GM18511 (cell line): ENCODE data around the gene P2RX2.
"Not testable (repeated sequence)": the region's sequence is repeated elsewhere in the genome, so short reads cannot be mapped to it uniquely, and the experiment has no call there.

Experiments
- ATAC-seq: cut with Tn5 transposase; IDR thresholded peaks from one replicate; pipeline ENCODE4 v1.9.1; 2021; ENCODE audit warnings: mild to moderate bottlenecking, moderate library complexity; ENCODE audit not compliant: unreplicated experiment

Gene P2RX2

DNA sequence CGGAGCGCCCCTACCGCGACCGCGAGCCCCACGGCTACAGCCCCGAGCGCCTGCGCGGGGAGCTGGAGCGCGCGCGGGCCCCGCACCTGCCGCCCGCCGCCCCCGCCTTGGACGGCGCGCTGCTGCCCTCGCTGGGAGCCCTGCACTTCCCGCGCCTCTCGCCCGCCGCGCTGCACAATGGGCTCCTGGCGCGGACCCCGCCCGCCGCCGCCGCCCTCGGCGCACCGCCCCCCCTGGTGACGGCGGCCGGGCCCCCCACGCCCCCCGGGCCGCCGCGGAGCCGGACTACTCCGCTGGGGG is 35.2 kb upstream of the P2RX2 start:
- ATAC-seq, result no peak

DNA sequence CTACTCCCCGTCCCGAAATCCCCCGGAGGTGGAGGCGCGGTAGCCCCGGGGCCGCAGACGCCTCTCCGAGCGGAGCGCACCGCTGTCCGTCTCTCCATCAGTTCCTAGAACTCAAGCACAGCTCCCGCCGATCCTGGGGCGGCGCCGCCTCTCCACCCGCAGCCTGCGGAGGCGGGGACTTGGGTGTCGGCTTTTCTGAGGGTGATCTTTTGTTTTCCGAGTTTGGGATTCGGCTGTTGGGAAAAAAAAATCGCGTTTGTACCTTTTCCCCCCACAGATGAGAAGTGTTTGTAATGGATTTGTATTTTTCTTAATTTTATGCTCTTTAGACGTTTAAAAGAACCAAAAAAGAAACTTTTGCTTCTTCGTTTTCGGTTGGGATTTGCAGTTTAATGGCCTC is 34.8 kb upstream of the P2RX2 start:
- no peak for ATAC-seq

DNA sequence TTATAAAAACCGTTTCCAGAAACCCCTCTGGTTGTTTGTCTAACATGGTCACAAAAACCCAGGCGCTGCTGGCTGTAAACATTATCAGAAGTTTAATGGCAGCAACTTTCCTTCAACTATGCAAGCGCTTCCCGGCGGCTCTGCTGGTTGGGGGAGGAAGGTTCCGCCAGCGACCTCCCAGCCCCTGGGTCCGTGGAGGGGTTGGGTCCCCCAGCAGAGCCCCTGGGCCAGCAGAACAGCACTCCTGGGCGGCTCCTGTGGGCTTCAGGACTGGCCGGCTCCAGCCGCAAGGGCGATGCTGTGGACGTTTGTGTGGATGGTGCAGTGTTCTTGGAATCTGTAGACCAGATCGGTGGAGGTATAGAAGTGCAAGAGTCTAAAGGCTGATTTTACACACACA is 34.1 kb upstream of the P2RX2 start:
- no peak for ATAC-seq

DNA sequence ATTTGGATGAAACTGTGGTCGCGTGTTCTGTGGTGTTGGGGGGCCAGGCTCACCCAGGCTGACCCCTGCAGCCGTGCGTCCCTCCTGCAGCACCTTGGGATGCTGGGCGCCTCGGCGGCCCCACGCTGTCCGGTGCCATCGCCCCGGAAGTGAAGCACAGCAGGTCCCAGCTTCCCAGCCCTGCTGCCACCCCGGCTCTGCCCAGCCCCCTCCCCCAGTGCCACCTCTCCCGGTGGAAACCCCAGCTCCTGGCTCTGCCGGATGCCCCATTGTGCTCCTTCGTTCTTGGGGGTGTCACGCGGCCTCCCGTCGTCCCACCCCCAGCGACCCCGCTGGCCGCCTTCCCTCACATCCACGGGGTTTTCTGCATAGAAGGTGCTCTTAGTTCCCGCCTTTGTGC is 33.4 kb upstream of the P2RX2 start:
- no peak for ATAC-seq

DNA sequence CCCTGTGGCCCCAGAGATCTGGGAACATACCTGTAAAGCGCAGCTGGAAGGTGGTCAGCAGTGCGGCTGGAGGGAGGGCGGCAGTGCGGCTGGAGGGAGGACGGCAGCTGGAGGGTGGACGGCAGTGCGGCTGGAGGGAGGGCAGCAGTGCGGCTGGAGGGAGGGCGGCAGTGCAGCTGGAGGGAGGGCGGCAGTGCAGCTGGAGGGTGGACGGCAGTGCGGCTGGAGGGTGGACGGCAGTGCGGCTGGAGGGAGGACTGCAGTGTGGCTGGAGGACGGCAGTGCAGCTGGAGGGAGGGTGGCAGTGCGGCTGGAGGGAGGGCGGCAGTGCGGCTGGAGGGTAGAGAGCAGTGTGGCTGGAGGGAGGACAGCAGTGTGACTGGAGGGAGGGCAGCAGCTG is 31.6 kb upstream of the P2RX2 start:
- ATAC-seq, result no peak

DNA sequence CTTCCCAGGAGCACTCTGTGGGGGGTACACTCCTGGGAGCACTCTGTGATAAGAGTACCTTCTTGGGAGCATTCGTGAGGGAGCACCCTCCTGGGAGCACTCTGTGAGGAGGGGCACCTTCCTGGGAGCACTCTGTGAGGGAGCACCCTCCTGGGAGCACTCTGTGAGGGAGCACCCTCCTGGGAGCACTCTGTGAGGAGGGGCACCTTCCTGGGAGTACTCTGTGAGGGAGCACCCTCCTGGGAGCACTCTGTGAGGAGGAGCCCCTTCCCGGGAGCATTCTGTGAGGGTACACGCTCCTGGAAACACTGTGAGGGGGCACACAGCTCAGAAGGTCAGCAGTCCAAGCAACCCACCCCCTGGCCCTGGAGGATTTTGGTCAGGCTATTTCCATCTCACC is 30.8 kb upstream of the P2RX2 start:
- ATAC-seq, result no peak

DNA sequence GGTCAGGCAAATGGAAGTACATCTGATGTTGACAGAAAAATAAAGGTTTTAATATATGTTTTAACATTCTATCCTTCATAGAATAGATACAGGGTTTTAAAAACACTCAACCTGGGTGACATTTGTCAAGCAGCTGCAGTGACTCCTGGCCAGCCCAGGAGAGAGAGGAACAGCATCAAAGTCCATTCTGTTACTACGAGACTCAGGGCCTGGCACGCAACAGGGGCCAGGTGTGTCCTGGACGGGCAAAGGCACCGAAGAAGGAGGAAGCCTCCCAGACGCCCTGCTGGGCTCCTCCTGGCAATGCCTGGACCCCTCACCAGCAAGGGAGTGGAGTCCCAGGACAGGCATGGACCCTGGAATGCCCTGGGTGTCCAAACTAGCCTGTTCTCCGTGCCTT is 30.3 kb upstream of the P2RX2 start:
- no peak for ATAC-seq

DNA sequence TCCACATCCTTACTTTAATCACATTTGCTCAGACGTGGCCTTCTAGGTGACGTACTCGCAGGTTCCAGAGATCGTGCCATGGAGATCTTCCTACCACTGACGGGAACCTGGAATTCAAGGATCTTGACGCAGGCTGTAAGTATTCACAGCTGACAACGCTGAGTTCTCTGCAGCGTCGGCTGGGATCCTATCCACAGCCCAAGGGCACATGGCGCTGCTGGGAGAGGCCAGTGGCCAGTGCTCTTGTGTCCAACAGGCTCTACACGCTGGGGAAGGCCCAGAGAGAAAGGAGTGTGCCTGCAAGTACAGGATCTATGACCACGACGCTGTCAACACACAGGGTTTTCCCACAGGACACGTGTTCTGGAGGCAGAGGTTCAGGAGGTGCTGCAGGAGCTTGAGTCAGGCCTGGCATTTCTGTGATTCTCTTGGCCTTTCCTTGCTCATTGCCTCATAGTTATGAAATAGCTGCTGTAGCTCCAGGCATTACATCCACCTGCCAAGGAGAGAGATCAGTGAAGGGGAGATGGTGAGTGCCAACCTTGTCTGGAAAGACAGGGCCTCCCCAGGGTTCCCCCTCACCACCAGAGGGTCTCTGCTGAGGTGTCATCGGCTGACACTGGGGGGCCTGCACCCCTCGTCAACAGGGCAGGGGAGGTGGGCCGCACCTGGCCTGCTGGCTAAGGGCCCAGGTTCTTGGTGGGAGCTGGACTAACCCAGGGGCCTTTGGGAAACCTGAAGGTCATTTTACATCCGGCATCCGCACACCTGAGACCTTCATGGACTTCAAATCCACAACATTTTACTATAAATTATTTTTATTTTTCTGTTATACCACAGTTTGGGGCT is 29.5 kb upstream of the P2RX2 start:
- ATAC-seq, result no peak

DNA sequence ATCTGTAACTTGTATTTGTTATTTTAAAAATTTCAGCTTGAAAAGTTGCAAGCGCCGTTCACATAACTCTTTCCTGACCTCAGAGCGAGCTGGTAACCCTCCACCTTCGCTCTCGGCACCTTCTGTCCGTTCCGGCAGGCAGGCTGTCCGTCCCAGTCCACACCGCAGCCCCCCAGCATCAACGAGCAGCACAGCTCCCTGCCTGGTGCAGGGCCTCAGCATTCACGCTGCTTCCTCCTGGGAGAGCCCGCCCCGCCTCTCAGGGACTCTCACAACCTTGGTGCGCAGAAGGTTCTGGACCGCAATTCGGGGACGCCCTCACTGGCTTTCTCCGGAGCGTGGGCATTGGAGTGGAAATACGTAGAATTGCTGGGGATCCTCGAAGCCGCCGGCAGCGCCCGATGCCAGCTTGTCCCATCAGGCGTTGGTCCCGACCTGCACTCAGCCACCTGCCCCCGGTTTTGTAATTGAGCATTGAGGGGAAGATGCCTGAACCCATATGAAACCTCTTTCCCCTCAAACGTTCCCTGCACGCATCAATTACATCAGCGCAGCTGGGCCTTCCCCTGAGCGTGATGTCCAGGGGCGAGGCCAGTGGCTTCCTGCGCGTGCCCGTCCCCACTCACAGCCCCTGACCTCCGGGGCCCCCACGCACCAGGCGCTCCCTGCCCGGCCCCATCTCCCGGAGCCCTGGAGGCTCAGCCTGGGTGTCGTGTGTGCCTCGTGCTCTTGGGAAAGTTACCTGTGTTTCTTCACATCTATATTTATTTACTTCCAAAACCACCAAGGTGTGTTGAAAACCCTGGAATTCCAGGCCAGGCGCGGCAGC is 27.3 kb upstream of the P2RX2 start:
- no peak for ATAC-seq

DNA sequence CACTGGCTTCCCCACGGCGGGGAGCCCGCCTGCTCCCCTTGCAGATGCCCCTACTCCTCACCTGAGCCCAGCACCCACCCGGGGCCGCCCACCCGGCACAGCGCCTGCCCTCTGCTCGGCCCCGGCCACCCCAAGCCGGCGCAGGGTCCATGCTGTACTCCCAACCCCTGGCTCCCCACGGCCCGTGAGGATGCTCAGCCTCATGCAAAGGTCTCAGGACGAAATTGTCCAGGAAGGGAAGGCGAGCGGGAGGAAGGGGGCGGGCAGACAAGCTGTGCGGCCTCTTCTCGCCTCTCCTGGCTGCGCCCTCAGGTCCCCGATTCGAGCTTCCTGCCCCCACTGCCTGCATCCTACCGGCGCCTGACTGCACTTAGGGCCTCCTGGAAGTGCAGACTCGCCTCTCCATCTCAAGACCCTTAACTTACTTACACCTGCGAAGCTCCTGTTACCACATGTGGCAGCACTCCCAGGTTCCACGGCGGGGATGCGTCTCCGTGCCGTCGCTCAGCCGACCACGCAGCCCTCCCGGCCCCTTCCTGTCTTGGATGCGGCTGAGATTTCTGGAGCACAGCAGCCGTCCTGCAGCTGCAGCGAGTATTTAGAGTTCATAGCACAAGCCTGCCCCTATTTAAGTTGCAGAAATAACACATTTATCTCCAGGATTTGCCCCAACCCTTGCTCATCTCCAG is 26.1 kb upstream of the P2RX2 start:
- ATAC-seq, result no peak

DNA sequence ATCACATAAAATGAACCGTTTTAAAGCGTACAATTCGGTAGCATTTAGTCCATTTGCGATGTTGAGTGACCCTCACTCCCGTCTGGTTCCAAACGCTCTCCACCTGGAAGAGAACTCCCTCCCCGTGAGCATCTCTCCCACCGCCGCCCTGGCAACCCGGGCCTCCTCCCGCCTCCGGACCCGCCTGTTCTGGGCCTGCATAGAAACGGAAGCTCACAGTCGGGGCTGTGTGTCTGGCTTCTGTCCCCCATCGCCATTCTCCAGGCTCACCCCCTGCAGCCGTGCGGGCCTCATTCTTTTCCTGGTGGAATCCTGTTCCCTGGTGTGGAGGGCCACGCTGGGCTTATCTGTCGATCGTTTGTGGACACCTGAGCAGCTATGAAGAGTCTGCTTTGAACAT is 25.5 kb upstream of the P2RX2 start:
- no peak for ATAC-seq

DNA sequence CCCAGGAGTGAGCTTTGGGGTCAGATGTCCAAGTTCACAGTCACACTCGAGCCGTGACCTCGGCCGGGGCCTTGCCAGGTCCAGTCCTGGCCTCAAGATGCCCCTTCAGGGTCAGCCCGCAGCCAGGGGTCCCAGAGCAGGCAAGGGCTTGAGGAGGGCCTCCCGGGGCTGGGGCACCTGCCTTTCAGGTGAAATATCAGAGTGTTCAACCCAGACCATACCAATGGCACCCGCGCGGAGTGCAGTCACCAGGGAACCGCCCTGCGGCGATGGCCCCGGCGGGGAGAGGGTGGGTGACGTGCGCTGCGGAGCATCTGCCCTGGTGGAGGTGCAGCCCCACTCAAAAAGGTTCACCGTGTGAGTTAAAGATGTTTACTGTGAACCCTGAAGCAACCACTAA is 25.1 kb upstream of the P2RX2 start:
- ATAC-seq, result no peak

DNA sequence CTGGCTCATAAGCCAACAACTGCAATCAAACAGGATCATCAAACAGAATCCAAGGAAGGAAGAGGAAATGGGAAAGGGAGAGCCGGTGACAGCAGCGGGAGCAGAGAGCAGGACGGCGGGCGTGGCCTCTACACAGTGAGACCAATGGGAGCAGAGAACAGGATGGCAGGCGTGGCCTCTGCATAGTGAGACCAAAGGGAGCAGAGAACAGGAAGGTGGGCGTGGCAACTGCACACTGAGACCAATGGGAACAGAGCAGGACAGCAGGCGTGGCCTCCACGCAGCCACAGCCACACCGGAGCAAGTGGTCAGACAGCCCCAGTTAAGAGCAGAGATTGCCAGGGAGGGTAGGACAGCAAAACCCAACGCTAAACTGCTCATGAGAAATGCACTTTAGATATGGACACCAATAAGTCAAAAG is 24.6 kb upstream of the P2RX2 start:
- no peak for ATAC-seq

DNA sequence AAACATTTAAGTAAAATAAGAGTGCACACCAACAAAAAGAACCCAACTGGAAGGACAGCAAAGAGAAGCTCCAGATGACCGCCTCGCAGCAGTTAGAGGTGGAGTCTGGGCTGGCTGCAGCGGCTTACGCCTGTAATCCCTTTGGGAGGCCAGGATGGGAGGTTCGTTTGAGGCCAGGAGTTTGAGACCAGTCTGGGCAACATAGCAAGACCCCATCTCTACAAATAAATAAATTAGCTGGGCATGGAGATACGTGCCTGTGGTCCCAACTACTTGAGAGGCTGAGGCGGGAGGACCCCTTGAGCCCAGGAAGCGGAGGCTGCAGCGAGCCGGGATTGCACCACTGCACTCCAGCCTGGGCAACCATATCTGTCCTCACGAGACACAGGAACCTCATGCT is 23.4 kb upstream of the P2RX2 start:
- no peak for ATAC-seq

DNA sequence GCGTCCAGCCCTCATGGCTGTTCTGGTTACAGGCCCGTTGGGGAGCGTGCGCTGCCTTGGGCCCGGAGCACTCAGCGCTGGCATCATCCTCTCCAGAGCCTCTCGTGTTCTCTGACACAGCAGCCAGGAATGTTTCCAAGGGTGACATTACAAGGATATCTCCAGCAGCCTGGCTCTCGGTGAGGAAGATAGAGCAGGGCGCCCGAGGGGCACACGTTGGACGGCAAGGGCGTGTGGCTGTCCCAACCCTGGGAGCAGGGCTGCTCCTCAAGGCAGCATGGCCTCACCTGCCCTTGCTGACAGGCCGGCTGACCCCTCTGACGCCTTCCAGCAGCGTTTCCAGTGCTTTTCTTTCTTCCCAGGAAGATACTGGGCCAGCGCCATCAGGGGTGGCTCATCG is 22.6 kb upstream of the P2RX2 start:
- no peak for ATAC-seq

DNA sequence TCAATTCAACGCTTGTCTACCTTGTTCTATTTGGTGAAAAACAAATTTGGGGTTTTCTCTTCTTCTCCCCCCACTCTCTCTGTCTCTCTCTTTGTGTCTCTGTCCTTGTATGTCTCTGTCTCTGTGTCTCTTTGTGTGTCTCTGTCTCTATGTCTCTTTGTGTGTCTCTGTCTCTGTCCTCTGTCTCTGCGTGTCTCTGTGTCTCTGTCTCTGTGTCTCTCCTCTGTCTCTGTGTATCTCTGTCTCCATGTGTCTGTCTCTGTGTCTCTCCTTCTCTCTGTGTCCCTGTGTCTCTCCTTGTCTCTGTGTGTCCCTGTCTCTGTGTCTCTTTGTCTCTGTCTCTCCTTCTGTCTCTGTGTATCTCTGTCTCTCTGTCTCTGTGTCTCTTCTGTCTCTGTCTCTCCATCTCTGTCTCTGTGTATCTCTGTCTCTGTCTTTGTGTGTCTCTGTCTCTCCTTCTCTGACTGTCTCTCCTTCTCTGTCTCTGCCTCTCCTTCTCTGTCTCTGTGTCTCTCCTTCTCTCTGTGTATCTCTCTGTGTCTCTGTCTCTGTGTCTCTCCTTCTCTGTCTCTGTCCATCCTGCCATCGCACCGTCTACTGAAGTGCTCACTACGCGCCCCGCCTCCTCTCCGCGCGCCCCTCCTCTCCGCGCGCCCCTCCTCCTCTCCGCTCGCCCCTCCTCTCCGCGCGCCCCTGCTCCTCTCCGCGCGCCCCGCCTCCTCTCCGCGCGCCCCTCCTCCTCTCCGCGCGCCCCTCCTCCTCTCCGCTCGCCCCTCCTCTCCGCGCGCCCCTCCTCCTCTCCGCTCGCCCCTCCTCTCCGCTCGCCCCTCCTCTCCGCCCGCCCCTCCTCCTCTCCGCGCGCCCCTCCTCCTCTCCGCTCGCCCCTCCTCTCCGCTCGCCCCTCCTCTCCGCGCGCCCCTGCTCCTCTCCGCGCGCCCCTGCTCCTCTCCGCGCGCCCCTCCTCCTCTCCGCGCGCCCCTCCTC is 21.0 kb upstream of the P2RX2 start:
- ATAC-seq, result no peak

DNA sequence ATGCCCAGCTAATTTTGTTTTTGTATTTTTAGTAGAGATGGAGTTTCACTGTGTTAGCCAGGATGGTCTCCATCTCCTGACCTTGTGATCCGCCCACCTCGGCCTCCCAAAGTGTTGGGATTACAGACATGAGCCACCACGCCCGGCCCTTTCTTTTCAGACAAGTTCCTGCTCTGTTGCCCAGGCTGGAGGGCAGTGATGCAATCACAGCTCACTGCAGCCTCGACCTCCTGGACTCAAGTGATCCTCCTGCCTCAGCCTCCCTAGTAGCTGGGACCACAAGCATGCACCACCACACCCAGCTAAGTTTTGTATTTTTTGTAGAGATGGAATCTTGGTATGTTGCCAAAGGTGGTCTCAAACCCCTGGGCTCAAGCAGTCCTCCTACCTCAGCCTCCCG is 19.1 kb upstream of the P2RX2 start:
- not testable (repeated sequence) for ATAC-seq

DNA sequence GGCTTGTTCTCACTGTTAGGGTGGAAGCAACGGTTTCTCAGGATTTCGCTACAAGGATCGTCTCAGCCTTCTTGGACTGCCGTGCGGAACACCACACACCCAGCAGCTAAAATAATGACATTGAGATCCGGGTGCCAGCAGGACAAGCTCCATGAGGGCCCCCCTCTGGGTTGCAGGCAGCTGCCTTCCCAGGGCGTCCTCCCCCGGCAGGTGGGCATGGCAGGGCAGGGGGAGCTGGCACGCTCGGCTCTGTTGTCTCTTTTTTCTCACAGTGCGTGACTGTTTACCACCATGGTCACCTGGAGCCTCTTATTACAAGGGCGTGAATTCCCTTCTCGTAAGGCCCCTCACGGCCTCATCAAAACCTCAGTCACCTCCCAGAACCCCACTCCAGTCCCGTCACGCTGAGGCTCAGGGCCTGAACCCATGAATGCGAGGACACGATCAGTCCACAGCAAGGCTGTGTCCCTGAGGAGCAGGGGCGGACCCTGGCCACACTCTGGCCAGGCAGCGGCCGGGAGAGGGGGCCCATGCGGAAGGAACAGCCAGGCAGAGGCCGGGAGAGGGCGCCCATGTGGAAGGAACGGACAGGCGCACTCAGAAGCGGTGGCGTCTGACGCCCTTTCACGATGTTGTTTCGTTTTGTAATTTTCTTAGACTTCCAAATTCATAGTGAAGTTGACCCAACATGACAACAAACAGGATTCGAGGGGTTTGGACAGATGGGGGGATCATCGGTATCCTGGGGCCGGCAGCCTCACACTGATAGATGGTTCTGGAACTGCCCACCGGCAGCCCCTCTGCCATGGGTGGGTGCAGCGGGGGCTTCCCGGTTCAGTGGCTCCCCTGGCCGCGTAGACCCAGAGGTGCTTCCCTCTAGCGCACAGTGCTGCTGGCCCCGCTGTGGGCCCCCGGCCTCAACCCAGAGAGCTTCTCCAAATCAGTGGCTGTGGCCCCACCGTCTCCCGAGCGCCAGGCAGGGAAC is 18.2 kb upstream of the P2RX2 start:
- ATAC-seq, result peak; percentile 58

DNA sequence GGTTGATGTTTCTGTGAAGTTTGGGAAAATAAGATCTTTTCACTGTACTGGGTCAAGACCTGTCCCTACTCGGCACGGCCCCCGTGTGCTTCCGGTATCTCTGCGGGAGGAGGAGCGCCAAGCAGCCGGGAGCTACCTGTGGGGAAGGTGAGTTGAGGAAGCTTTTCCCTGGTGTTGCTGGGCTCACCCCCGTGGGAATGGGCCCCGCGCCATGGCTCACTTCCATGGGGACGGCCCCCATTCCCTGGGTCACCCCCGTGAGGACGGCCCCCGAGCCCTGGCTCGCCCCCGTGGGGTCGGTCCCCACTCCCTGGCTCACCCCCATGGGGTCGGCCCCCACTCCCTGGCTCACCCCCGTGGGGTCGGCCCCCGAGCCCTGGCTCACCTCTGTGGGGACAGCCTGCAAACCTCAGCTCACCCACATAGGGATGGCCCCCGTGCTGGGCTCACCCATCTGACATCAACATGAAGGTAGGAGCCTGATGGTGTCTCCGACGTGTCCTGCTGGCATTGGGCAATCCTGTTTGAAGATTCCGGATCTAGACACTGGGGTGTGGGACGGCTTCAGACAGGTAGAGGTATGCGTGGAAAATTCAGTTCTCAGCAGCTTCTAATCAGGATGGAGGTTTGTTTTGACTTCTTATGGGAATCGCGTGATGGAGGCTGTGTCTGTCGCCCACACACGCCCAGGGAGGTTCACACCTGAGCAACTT is 17.2 kb upstream of the P2RX2 start:
- ATAC-seq, result no peak
